Right lobe of liver (tissue), 6 donors: ENCODE results near the gene ANO2. TPM values are rescaled to one million over a fixed set of nuclear protein-coding genes. Genes with fewer than 3 reads are reported as not detected.

Experiments used
- ATAC-seq, 4 donors: fragments of 200-7000 bp; cut with Tn5 transposase; one replicate each; pipeline ENCODE4 v1.9.1; 2020; ENCODE audit warnings: mild to moderate bottlenecking in 4 of 4, moderate library complexity in 4 of 4
- DNase-seq, 3 donors: peaks; one replicate each; pipeline ENCODE4 v3.0.0-alpha.2; 2020
- H3K27ac ChIP-seq, 3 donors: fragments of 200-600 bp; one replicate each; pipeline ENCODE4 v1.8.0; 2022
- H3K27me3 ChIP-seq, 2 donors: fragments of 200-600 bp; one replicate each; pipeline ENCODE4 v1.8.0; 2022
- H3K36me3 ChIP-seq, 4 donors: fragments of 200-600 bp; sonication (generic) in 1 of 4; one replicate each; pipeline versions ENCODE4 v1.5.1 to v1.8.0; 2017 to 2022; ENCODE audit warnings: control low read depth in 1 of 4
- H3K4me1 ChIP-seq, 4 donors: fragments of 200-600 bp; sonication (generic) in 1 of 4; one replicate each; pipeline versions ENCODE4 v1.5.1 to v1.8.0; 2017 to 2022; ENCODE audit warnings: control low read depth in 1 of 4
- H3K4me3 ChIP-seq, 3 donors: fragments of 200-600 bp; one replicate each; pipeline ENCODE4 v1.8.0; 2022
- H3K9me3 ChIP-seq, 4 donors: fragments of 200-600 bp; sonication (generic) in 1 of 4; one replicate each; pipeline versions ENCODE4 v1.5.1 to v1.8.0; 2017 to 2022; ENCODE audit warnings: control low read depth in 1 of 4
- POLR2A ChIP-seq: fragments of 450-650 bp; IDR thresholded peaks from one replicate; pipeline ENCODE4 v1.6.1; 2017; ENCODE audit warnings: antibody characterized with exemption, mild to moderate bottlenecking
- WGBS: methylation state at CpG from one replicate; pipeline ENCODE4 v1.1.6; 2018; ENCODE audit warnings: low coverage, low lambda C conversion rate; ENCODE audit not compliant: insufficient coverage; ENCODE audit errors: missing lambda C conversion rate; 5-methylcytosine and 5-hydroxymethylcytosine counted together
- intact Hi-C, 2 donors: fragments of 100-400 bp; cut with DNase I; formaldehyde crosslinking; loops; one replicate each; pipeline versions ENCODE4 v1.11.2 to v1.14.1; 2022
- total RNA-seq, 6 experiments: library from RNA; depleted of rRNA in 2 of 6; stranded (reverse); fragments of >200 nt in 2 of 6; fragmentation: NEBNext Ultra II Directional in 3 of 6; extraction: Animal tissue kit (Norgen Biotek cat#: 25700) in 3 of 6; gene quantifications; one replicate each; pipeline versions ENCODE4 v1.1.0 to v1.2.4, GENCODE V29; 2016 to 2023
- TF ChIP-seq, protein P1 (sequence below), 4 donors: fragments of 200-600 bp in 3 of 4; fragments of 450-650 bp in 1 of 4; IDR thresholded peaks; one replicate each; pipeline versions ENCODE4 v1.5.1 to v1.8.0; 2016 to 2022; ENCODE audit warnings: antibody characterized with exemption in 4 of 4, mild to moderate bottlenecking in 2 of 4
- donor health status: DM: no; HTN: yes; CAD: no.
- donor health status: DM: no; HTN: no; CAD: no.
- donor health status: DM: no; HTN: no; CAD: no.
- donor health status: DM: no; HTN: yes; CAD: no.
- donor health status: DM: no; HTN: yes; CAD: no.

ANO2 gene
- total RNA-seq, 6 experiments from 2014 or later: 0.06 to 0.89 (median 0.32) TPM; not detected in 1

DNA sequence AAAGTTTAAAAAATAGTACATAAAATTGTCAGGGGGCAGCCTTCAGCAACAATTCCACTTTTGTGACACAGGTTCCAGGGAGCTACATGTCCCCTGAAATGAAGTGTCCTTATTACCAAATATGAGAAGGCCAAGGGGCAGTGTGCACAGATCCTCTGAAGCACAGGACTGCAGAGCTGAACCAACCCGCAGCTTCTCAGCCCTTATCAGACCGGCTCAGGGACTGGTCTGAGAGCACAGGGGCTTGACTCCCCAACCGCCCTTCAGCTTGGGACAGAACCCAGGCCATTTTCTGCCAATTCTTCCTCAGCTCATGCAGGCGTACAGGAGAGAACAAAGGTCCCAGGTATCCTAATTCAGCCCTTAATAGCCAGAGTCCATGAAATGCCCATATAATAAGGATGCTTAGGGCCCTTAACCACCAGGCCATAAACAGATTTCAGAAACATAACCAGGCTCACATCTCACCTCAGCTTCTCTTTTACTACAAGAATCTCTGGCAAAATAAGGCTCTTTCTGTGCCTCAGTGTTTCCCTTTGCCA, 221.3 kb downstream of the ANO2 start:
- no peak for DNase-seq
- H3K9me3 ChIP-seq: no peaks in the 10 kb centered on the region
- 60% methylated on average over 1 of the region's 4 CpGs for WGBS
- ATAC-seq: no peak
- intact Hi-C loops: no loop called here
- TF ChIP-seq POLR2A: no peak
- TF ChIP-seq, protein P1, sequence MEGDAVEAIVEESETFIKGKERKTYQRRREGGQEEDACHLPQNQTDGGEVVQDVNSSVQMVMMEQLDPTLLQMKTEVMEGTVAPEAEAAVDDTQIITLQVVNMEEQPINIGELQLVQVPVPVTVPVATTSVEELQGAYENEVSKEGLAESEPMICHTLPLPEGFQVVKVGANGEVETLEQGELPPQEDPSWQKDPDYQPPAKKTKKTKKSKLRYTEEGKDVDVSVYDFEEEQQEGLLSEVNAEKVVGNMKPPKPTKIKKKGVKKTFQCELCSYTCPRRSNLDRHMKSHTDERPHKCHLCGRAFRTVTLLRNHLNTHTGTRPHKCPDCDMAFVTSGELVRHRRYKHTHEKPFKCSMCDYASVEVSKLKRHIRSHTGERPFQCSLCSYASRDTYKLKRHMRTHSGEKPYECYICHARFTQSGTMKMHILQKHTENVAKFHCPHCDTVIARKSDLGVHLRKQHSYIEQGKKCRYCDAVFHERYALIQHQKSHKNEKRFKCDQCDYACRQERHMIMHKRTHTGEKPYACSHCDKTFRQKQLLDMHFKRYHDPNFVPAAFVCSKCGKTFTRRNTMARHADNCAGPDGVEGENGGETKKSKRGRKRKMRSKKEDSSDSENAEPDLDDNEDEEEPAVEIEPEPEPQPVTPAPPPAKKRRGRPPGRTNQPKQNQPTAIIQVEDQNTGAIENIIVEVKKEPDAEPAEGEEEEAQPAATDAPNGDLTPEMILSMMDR (IDR thresholded peaks at IDR 0.05): no peak
- no peak overlapping the region for H3K27ac ChIP-seq
- H3K4me1 ChIP-seq: no peaks in the 10 kb centered on the region
- no peaks in the 10 kb centered on the region for H3K36me3 ChIP-seq
- H3K4me3 ChIP-seq: no peak overlapping the region
- no peaks in the 10 kb centered on the region for H3K27me3 ChIP-seq

DNA sequence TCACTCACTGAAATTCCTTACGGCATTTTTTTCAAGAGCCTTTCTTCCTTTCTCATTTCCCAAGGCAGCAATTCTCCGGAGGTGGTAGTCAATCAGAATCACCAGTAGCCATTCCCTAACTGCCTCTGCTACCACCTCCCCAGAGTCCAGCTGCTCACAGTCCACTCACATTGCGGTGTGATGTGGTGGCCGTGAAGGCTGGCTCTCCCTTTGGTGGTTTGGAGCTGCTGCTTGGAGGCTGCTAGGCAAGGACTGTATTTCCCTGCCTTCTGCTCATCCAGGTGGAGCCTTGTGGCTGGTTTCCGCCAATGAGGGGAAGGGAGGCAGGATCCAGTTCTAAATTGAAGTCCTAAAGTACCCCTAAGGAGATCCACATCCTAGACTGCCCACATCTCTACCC, 222.0 kb downstream of the ANO2 start:
- no peaks in the 10 kb centered on the region for H3K9me3 ChIP-seq
- 69% methylated on average over 2 of the region's 5 CpGs for WGBS
- DNase-seq: no peak
- no peaks in the 10 kb centered on the region for H3K4me1 ChIP-seq
- TF ChIP-seq, protein P1 (IDR thresholded peaks at IDR 0.05): no peak
- no peak for TF ChIP-seq POLR2A
- no peak overlapping the region for H3K27ac ChIP-seq
- intact Hi-C loops: no loop called here
- no peak overlapping the region for H3K4me3 ChIP-seq
- ATAC-seq: no peak
- H3K36me3 ChIP-seq: no peaks in the 10 kb centered on the region
- no peaks in the 10 kb centered on the region for H3K27me3 ChIP-seq

DNA sequence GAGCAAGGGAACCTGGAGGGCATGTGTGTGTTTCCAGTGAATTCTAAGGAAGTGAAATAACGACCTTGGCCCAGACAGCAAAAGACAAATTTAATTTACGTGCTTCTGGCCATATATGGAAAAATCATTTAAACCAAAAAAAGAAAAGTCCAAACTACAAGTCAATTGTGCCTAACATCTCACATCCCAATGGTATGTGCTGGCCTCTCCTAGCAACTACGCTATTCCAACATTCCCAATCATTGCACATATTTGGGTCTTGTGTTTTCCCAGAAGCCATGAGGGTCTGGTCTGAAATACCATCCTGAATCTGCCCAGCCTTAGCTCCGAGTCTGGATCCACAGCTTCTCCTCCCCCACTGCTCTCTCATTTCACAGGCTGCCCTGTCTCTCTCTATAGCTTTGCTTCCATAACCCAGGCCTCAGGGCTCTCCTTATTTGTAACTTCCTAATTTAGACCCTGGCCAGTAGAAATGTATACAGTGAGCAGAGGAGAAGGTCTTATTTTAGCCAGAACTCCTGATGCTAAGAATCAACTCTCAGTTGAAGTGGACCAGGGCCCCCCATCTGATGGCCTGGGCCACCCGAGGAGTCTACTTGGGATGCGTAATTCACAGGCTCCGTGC, 224.6 kb downstream of the ANO2 start:
- intact Hi-C loops: no loop called here
- ATAC-seq (no peak), DNase-seq (no peak)
- no peaks in the 10 kb centered on the region for H3K9me3 ChIP-seq
- TF ChIP-seq, protein P1 (IDR thresholded peaks at IDR 0.05): no peak
- no peak for TF ChIP-seq POLR2A
- no peak overlapping the region for H3K27ac ChIP-seq
- H3K4me1 ChIP-seq: no peaks in the 10 kb centered on the region
- no peaks in the 10 kb centered on the region for H3K36me3 ChIP-seq
- no peaks in the 10 kb centered on the region for H3K27me3 ChIP-seq
- no peak overlapping the region for H3K4me3 ChIP-seq
- WGBS: 69% methylated on average over 6 of the region's 7 CpGs

DNA sequence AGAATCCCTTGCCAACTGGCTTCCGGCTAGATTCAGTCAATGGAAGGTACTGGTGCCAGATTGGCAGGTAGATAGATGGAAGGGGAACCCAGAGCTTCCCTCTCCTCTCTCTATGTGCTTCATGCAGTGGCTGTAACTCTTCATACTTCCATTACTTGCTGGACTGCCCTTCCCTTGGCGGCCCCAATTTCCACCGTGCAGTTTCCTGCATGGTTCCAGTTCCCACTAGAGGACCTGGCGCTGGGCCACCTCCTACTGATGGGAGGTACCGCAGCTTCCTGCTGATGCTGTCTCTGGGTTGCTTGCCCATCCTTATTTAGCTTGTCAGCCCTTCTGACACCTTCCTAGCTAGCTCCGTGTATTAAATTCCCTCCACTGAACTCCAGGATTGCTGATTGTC, 226.4 kb downstream of the ANO2 start:
- ATAC-seq: no peak
- DNase-seq: peak in 1 of 3 donors; percentile 22
- WGBS: 60% methylated on average over 5 of the region's 6 CpGs
- H3K4me3 ChIP-seq: no peak overlapping the region
- peaks cover 0 to 10% (median 0%) of the 10 kb centered on the region in 4 donors for H3K4me1 ChIP-seq
- TF ChIP-seq, protein P1 (IDR thresholded peaks at IDR 0.05): no peak
- no peak for TF ChIP-seq POLR2A
- no peak overlapping the region for H3K27ac ChIP-seq
- H3K36me3 ChIP-seq: no peaks in the 10 kb centered on the region
- intact Hi-C loops: no loop called here
- H3K27me3 ChIP-seq: no peaks in the 10 kb centered on the region
- no peaks in the 10 kb centered on the region for H3K9me3 ChIP-seq
